HG02970 (cell line): ENCODE data around the gene SERPINA4.
A peak's percentile ranks its signal among the peaks of the same experiment; 100 is the strongest.

Experiments used
- ATAC-seq: cut with Tn5 transposase; IDR thresholded peaks from one replicate; pipeline ENCODE4 v1.9.1; 2021; ENCODE audit warnings: mild to moderate bottlenecking, moderate library complexity, moderate number of reproducible peaks; ENCODE audit not compliant: unreplicated experiment, low FRiP score

SERPINA4 gene

GRCh38 chr14:94542111-94542810 lies 19.0 kb upstream of the SERPINA4 start:
- no peak for ATAC-seq

GRCh38 chr14:94542811-94543440 lies 18.3 kb upstream of the SERPINA4 start:
- no peak for ATAC-seq

DNA sequence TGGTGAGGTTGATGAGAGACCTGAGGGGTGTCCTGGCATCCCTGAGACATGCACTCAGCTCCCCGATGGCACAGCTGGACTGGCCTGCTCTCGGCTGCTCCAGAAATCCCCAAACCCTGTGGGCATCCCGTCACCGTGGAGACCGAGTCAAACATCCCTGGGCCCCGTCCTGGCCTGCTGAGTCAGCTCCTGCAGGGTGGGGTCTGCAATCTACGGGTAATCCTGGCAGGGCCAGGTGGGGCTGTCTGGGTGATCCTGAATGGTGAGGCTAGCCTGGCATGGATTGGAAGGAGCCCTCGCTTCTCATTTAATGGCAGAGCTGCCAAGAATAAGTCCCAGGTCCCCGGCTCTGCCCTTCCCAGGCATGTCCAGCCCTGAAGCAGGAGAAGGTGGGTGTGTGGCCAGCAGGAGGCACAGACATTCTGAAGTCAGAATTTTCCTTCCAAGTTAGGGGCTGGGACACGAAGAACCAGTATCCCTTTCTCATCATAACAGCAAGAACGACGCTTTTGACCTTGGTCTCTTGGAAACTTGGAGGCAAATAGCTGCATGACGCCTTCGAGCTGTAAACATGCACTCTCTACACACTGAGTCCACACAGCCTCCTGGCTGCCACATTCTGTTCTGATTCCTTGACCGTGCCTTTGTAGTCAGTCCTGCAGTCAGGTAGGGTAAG lies 17.7 kb upstream of the SERPINA4 start:
- no peak for ATAC-seq

- no peak for ATAC-seq
Observed at GRCh38 chr14:94544726-94545125, 16.5 kb upstream of the SERPINA4 start.

DNA sequence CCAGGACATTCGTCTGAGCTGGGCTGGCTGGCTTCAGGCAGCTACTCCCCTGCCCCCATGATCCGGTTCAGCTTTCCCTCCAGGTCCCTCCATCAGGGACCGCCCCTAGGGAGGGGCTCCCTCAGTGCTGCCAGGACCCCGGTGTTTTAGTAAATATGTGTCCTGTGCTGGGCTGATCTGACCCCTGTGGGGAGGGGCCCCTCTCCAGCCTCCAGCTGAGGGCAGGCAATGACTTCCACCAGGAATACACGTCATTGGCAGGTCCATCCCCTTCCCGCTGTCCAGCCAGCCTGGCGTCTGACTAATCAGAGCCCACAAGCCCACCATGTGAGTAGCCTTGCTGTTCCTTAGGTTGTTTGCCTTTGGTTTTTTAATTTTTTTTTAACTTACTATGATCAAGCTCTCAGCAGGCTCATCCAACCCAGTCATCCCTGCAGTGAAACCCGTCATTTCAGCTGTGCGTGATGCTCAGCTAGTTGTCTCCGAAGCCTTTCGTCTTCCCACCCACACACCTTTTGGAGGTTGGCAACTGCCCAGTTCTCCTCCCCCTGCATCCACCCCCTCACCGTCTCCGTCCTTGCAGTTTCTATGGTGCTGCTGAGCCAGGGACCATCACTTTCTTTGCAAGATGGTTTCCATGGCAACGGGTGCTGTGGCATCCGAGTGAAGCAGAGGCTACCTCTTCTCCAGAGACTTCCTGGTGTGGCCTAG lies 16.0 kb upstream of the SERPINA4 start:
- ATAC-seq = no peak

GRCh38 chr14:94547151-94547680 lies 14.0 kb upstream of the SERPINA4 start:
- no peak for ATAC-seq

DNA sequence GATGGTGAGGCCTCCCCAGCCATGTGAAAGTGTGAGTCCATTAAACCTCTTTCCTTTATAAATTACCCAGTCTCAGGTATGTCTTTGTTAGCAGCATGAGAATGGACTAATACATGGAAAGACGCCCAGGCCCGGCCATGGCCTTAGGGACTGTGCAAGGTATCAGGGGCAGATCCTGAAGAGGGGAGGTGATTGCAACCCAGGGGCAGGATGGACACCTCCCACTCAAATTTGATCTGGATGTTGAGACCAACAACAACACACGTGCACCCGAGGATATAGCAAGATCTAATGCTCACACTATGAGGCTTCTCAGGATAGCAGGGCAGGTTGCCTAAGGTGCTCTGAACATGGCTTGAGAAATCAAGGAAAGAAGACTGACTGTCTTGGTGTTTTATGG lies 13.5 kb upstream of the SERPINA4 start:
- no peak for ATAC-seq

- no peak for ATAC-seq
Observed at GRCh38 chr14:94548131-94548998, 12.9 kb upstream of the SERPINA4 start.

DNA sequence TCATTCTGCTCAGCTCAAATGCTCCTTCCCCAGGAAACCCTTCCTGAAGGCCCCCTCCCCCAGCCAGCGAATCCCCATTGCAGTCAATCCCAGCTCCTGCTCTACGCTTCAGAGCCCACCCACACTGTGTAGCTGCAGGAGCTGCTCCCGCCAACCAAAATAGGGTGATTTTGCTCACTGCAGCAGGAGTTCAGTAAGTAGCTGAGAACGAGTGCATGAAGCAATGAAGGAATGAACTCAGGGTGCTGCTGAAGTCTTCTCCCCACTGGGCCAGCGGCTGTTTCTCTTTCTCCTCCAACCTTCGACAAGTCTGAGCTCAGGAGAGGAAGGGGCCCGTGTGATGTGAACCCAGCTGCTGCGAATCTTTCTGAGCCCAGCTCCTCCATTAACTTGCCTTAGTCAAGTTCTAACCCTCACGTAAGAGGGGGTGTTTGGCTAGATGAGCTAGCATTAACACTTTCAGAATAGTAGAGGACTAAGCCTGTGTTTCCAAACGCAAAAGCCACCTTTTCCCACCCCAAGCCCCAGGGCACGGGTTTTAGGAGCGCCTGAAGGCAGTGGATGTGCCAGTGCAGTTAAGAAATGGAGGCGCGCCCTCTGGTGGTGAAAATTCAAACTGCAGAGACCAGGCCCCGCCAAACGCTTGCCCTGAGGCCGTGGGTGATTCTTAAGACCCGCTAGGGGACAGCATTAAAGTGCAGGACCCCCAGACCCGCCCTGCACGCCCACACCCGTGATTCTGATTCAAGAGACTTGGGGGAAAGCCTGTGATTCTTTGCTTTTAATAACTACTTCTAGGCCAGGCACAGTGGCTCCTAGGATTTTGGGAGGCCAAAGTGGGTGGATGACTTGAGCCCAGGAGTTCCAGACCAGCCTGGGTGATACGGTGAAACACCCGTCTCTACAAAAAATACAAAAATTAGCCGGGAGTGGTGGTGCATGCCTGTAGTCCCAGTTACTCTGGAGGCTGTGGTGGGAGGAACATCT lies 11.9 kb upstream of the SERPINA4 start:
- peak; percentile 74 for ATAC-seq

- no peak for ATAC-seq
Observed at GRCh38 chr14:94550041-94550440, 11.2 kb upstream of the SERPINA4 start.

GRCh38 chr14:94555991-94556390 lies 5.3 kb upstream of the SERPINA4 start:
- ATAC-seq = no peak

DNA sequence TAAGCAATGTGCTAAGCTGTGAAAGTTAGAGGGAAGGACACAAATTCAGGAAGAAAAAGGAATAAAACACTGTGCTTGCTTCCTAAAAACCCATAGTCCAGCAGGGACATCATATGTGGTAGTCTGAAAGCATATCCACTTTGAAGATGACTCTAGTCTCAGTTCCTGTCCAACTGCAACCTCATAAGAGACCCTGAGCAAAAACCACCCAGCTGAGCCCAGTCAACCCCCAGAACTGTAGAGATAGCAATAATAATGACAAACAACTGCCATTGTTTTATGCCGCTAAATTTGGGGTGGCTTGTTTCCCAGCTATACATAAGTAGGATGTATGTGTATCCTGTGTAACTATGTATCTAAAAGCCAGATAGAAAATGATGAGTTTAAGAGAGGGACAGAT lies 3.9 kb upstream of the SERPINA4 start:
- ATAC-seq = no peak

DNA sequence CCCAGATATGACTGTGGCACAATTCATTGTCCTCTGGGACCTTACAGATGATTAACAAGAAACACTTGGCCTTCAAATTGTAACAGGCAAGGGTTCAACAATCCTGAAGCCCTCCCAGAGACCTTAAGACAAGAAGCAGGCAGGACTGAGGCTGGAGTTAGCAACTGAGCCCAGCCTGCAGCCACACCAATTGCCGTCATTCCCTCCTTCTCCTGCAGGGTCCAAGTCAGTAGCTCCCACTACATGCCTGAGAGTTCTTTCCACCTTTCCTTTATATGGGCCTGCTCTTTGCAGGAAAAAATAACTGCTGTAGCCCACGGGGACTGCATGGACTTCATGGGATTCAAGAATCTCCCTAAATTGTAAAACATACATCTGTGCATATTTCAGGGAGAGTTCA lies 2.4 kb upstream of the SERPINA4 start:
- no peak for ATAC-seq

DNA sequence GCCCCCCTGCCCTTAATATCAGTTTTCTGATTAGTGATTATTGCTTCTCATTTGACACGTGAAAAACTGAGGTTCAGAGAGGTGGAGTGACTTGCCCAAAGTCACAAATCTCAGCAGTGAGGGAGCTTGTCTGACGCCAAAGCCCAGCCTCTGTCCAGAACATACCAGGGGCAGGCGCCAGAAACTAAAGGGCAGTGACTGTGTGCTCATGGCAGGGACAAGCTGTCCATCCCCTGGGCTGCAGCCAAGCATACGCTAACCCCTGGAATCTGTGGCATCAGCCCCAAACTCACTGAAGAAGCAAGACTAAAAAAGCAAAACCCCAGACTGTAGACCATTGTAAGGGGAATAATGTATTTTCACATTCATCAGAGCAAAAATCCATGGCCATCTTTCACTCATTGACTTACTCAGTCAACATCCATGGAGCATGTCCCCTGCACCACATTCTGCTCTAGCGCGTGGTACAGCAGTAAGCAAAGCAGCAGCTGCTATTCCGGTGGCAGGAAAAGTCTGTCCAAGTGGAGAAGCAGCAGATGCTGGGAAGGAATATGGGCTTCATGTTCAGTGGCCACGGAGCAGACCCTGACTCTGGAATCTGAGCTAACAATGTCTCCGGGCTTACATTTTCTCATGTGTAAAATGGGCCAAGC lies 1.5 kb upstream of the SERPINA4 start:
- ATAC-seq = no peak

GRCh38 chr14:94560291-94560665 lies 964 bp upstream of the SERPINA4 start:
- no peak for ATAC-seq

DNA sequence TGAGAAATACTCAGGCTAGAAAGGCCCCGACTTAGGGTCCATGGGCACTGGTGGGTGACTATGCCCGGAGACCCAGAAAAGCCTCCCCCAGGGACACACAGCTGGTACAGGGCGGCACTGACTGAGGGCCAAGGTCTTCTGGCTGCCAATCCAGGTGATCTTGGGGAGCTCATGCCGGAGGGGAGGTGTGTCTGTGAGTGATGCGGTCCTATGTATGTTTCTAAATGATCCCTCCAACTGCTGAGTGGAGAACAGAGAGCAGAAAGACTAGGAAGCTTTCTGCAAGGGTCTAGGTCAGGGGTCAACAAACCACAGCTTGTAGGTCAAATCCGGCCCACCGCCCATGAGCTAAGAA lies 391 bp downstream of the SERPINA4 start:
- no peak for ATAC-seq

- no peak for ATAC-seq
Observed at GRCh38 chr14:94562022-94562421, 780 bp downstream of the SERPINA4 start.
